HepG2 (cell line): ENCODE data around the gene TLR9. TPM values are rescaled to one million over a fixed set of nuclear protein-coding genes. Genes with fewer than 3 reads are reported as not detected.

Experiments
- EZH2 ChIP-seq: conservative IDR thresholded peaks from 2 replicates; pipeline ENCODE4 v1.6.1; 2012; ENCODE audit warnings: mild to moderate bottlenecking, low read depth, low read length, moderate library complexity
- KLF11 ChIP-seq: IDR thresholded peaks from 2 replicates; pipeline ENCODE4 v1.6.1; 2016; ENCODE audit warnings: missing compliant biosample characterization
- MAFK ChIP-seq, 2 experiments: IDR thresholded peaks in 1 of 2; conservative IDR thresholded peaks in 1 of 2; 2 replicates each; pipeline ENCODE4 v1.6.1; 2011; ENCODE audit warnings: improper control_type of control experiment in 2 of 2, low read length in 2 of 2
- PPARG ChIP-seq: conservative IDR thresholded peaks from 2 replicates; pipeline ENCODE4 v1.6.1; 2016; ENCODE audit warnings: missing biosample characterization, missing genetic modification reagents
- STAG1 ChIP-seq: sonication (generic); formaldehyde crosslinking; IDR thresholded peaks from 2 replicates; pipeline ENCODE4 v1.4.0; 2020; ENCODE audit warnings: missing genetic modification reagents
- TCF7L2 ChIP-seq: IDR thresholded peaks from 2 replicates; pipeline ENCODE4 v1.6.1; 2011; ENCODE audit warnings: mild to moderate bottlenecking, low read depth, low read length, moderate library complexity
- XBP1 ChIP-seq: sonication (generic); formaldehyde crosslinking; IDR thresholded peaks from 2 replicates; pipeline ENCODE4 v1.5.0; 2020; ENCODE audit warnings: missing genetic modification reagents
- ZFYVE20 ChIP-seq: sonication (generic); formaldehyde crosslinking; IDR thresholded peaks from 2 replicates; pipeline ENCODE4 v1.8.0; 2023; ENCODE audit warnings: low read depth, mild to moderate bottlenecking, moderate library complexity, missing genetic modification reagents, borderline replicate concordance
- ZNF546 ChIP-seq: sonication (generic); formaldehyde crosslinking; conservative IDR thresholded peaks from 2 replicates; pipeline ENCODE4 v1.8.1; 2023; ENCODE audit warnings: mild to moderate bottlenecking, missing genetic modification reagents
- polyA plus RNA-seq, 8 experiments: library from polyadenylated mRNA; depleted of rRNA in 3 of 8; stranded (reverse) in 7 of 8; unstranded in 1 of 8; fragments of >200 nt; fragmentation: Illumina TruSeq in 4 of 8; extraction: Trizol in 4 of 8; gene quantifications; 2 replicates each; pipeline versions ENCODE4 v1.2.1 to v1.2.3, GENCODE V29; 2011 to 2016; ENCODE audit warnings: low read depth in 4 of 8, missing spikeins in 1 of 8, mixed read lengths in 1 of 8; ENCODE audit not compliant: insufficient read depth in 1 of 8
- total RNA-seq, 5 experiments: library from RNA; depleted of rRNA; stranded (reverse); fragments of >200 nt; fragmentation: Illumina TruSeq; extraction: Trizol; gene quantifications; 2 replicates each; pipeline ENCODE4 v1.2.3, GENCODE V29; 2016; ENCODE audit warnings: low read depth in 1 of 5
- TF ChIP-seq, protein P1 (sequence below): sonication (generic); formaldehyde crosslinking; IDR thresholded peaks from 2 replicates; pipeline ENCODE4 v1.8.1; 2023; ENCODE audit warnings: missing genetic modification reagents, mild to moderate bottlenecking, borderline replicate concordance
- TF ChIP-seq, protein P2 (sequence below): sonication (generic); formaldehyde crosslinking; IDR thresholded peaks from one replicate; pipeline ENCODE4 v1.5.1; 2020; ENCODE audit warnings: mild to moderate bottlenecking, missing genetic modification reagents; ENCODE audit errors: not compliant biosample characterization
- TF ChIP-seq, protein P3 (sequence below): IDR thresholded peaks from 2 replicates; pipeline ENCODE4 v1.4.0; 2020; ENCODE audit warnings: mild to moderate bottlenecking, missing genetic modification reagents
- TF ChIP-seq, protein P4 (sequence below): sonication (generic); formaldehyde crosslinking; IDR thresholded peaks from 2 replicates; pipeline ENCODE4 v1.4.0; 2020; ENCODE audit warnings: mild to moderate bottlenecking, missing genetic modification reagents

TLR9 gene
- total and polyA plus RNA-seq, 2 of the 13 experiments (the other 11 are each of a cell fraction or from before 2014, with no cell fraction given), result not detected

DNA sequence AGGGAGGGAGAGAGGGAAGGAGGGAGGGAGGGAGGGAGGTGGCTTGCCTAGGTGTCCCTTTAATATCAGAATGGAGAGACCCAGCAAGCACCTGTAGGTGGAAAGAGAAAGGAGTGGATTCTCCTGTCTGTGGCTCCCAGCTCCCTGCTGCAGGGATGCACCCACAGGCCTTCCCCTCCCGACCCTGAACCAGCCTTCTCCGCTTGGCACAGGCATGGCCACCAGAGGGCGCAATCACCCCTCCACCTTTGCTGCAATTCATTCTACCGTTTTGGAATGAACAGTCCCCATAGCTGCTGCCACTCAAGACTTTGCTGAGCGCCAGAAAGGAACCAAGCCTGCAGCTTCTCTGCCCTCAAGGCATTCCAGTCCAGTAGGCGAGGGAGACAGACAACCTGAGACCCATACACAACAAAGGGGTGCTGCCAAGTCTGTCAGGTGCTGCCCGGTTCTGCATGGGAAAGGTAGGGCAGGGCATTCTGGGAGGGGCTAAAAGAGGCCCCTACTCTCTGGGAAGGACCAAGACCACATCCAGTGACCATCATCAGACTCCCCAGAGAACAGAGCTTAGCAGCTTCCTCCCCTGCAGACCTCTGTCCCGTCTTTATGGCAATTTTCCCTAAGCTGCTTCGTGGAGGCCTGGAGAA lies 4.9 kb downstream of the TLR9 start (continued):
- TF ChIP-seq ZFYVE20 (CRISPR knock-in tag) (no peak), PPARG (CRISPR knock-in tag) (no peak), MAFK (conservative IDR thresholded peaks at IDR 0.05 in 1 of 2, IDR thresholded peaks at IDR 0.05 in 1 of 2; ENCODE audit: low read length in 2 of 2) (no peak), KLF11 (CRISPR knock-in tag) (0 out of 2 replicates have a peak, but pooled peaks have one; percentile 39), STAG1 (CRISPR knock-in tag) (peak; percentile 81), XBP1 (CRISPR knock-in tag) (no peak), EZH2 (no peak), TCF7L2 (no peak), ZNF546 (CRISPR knock-in tag) (no peak)
- TF ChIP-seq, protein P1, sequence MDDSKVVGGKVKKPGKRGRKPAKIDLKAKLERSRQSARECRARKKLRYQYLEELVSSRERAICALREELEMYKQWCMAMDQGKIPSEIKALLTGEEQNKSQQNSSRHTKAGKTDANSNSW (CRISPR knock-in tag), result no peak
- TF ChIP-seq, protein P2, sequence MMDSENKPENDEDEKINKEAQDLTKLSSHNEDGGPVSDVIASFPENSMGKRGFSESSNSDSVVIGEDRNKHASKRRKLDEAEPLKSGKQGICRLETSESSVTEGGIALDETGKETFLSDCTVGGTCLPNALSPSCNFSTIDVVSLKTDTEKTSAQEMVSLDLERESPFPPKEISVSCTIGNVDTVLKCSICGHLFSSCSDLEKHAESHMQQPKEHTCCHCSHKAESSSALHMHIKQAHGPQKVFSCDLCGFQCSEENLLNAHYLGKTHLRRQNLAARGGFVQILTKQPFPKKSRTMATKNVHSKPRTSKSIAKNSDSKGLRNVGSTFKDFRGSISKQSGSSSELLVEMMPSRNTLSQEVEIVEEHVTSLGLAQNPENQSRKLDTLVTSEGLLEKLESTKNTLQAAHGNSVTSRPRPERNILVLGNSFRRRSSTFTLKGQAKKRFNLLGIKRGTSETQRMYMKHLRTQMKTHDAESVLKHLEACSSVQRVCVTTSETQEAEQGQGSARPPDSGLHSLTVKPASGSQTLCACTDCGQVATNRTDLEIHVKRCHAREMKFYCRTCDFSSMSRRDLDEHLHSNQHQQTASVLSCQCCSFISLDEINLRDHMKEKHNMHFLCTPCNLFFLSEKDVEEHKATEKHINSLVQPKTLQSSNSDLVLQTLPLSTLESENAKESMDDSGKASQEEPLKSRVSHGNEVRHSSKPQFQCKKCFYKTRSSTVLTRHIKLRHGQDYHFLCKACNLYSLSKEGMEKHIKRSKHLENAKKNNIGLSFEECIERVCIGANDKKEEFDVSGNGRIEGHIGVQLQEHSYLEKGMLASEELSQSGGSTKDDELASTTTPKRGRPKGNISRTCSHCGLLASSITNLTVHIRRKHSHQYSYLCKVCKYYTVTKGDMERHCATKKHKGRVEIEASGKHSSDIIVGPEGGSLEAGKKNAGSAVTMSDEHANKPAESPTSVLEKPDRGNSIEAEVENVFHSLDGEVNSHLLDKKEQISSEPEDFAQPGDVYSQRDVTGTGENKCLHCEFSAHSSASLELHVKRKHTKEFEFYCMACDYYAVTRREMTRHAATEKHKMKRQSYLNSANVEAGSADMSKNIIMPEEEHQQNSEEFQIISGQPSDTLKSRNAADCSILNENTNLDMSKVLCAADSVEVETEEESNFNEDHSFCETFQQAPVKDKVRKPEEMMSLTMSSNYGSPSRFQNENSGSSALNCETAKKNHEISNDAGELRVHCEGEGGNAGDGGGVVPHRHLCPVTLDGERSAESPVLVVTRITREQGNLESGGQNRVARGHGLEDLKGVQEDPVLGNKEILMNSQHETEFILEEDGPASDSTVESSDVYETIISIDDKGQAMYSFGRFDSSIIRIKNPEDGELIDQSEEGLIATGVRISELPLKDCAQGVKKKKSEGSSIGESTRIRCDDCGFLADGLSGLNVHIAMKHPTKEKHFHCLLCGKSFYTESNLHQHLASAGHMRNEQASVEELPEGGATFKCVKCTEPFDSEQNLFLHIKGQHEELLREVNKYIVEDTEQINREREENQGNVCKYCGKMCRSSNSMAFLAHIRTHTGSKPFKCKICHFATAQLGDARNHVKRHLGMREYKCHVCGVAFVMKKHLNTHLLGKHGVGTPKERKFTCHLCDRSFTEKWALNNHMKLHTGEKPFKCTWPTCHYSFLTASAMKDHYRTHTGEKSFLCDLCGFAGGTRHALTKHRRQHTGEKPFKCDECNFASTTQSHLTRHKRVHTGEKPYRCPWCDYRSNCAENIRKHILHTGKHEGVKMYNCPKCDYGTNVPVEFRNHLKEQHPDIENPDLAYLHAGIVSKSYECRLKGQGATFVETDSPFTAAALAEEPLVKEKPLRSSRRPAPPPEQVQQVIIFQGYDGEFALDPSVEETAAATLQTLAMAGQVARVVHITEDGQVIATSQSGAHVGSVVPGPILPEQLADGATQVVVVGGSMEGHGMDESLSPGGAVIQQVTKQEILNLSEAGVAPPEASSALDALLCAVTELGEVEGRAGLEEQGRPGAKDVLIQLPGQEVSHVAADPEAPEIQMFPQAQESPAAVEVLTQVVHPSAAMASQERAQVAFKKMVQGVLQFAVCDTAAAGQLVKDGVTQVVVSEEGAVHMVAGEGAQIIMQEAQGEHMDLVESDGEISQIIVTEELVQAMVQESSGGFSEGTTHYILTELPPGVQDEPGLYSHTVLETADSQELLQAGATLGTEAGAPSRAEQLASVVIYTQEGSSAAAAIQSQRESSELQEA (CRISPR knock-in tag), result no peak
- TF ChIP-seq, protein P3, sequence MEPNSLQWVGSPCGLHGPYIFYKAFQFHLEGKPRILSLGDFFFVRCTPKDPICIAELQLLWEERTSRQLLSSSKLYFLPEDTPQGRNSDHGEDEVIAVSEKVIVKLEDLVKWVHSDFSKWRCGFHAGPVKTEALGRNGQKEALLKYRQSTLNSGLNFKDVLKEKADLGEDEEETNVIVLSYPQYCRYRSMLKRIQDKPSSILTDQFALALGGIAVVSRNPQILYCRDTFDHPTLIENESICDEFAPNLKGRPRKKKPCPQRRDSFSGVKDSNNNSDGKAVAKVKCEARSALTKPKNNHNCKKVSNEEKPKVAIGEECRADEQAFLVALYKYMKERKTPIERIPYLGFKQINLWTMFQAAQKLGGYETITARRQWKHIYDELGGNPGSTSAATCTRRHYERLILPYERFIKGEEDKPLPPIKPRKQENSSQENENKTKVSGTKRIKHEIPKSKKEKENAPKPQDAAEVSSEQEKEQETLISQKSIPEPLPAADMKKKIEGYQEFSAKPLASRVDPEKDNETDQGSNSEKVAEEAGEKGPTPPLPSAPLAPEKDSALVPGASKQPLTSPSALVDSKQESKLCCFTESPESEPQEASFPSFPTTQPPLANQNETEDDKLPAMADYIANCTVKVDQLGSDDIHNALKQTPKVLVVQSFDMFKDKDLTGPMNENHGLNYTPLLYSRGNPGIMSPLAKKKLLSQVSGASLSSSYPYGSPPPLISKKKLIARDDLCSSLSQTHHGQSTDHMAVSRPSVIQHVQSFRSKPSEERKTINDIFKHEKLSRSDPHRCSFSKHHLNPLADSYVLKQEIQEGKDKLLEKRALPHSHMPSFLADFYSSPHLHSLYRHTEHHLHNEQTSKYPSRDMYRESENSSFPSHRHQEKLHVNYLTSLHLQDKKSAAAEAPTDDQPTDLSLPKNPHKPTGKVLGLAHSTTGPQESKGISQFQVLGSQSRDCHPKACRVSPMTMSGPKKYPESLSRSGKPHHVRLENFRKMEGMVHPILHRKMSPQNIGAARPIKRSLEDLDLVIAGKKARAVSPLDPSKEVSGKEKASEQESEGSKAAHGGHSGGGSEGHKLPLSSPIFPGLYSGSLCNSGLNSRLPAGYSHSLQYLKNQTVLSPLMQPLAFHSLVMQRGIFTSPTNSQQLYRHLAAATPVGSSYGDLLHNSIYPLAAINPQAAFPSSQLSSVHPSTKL, result no peak
- TF ChIP-seq, protein P4, sequence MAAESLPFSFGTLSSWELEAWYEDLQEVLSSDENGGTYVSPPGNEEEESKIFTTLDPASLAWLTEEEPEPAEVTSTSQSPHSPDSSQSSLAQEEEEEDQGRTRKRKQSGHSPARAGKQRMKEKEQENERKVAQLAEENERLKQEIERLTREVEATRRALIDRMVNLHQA (CRISPR knock-in tag), result no peak
